ENCODE measurements around the gene ZNF575. TPM values are rescaled to one million over a fixed set of nuclear protein-coding genes. Genes with fewer than 3 reads are reported as not detected.

Gene ZNF575
- total RNA-seq, 1 donor from 2014 or later, result 0.72 TPM

DNA sequence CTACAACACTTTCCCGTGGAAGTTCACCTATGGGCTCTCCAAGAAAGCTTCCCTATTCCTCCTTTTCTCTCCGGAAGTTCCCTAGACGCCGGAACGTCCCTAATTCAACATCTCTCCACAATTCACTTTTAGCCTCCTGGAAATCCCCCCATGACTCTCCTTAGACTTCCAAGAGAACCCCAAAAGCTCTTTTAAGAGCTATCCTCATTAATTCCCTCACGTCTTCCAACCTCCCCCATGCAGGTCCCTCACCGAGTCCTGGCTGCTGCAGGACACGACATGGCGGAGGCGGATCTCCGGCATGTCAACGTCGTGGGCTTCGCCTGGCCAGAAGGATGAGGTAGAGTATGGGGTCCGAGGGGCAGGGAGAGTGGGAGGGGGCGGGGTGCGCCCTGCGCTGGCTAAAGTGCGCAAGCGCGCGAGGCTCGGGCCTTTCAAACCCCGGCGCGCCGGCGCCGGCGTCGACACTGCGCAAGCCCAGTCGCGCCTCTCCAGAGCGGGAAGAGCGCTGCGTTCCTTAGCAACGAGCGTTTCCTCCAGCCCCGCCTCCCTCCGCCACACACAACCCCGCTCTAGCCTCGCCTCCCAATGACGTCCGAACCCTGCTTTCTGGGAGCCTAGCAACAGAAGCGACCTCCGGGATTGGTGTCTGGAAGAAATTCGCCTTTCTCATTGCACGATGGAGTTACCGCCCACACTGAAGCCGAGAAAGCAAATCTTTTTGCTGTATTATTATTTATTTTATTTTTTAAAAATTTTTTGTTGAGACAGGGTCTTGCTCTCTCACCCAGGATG, 42.4 kb downstream of the ZNF575 start, which contains the start of the genes PINLYP and XRCC1:
PINLYP (plus strand) TSS at position 646 of the 795 bp plus-strand sequence. CDS start 1,391 bp downstream, outside the sequence.
XRCC1 (minus strand) TSS at position 372 of the 795 bp plus-strand sequence; CDS start at position 303, 69 bp downstream.
- peak; percentile 99 for ATAC-seq

DNA sequence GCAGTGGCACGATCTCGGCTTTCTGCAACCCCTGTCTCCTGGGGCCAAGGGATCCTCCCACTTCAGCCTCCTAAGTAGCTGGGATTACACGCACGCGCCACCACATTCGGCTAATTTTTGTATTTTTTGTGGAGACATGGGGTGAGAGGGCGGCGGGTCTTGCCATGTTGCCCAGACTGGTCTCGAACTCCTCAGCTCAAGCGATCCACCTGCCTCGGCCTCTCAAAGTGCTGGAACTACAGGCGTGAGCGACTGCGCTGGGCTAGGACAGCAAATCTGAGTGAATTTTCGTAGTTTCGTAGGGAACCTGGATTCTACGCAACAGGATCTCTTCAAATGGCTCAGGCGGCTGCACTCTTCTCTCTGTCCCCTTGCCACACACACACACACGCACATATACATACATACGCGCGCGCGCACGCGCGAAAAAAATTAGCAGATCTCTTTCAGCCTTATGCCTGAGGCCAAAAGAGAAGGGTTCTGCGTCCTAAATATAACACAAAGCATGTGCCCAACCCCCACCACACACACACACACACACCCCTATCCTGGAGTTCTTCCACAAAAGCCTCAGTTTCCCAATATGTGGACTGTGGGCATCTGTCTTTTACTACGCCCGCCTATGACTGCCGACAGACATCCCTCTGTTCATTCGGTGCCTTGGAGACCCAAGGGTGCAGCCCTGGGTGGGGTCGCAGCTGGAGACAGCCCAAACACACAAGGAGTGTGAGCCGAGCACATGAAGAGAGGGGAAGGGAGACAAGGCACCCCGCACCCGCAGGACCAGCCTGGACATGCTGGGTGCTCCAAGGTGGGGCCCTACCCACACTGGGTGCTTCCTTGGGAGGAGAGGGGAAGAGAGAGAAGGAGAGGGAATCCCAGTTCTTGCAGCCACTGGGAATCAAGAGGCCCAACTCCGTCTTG, 43.2 kb downstream of the ZNF575 start:
- ATAC-seq, result peak; percentile 32

DNA sequence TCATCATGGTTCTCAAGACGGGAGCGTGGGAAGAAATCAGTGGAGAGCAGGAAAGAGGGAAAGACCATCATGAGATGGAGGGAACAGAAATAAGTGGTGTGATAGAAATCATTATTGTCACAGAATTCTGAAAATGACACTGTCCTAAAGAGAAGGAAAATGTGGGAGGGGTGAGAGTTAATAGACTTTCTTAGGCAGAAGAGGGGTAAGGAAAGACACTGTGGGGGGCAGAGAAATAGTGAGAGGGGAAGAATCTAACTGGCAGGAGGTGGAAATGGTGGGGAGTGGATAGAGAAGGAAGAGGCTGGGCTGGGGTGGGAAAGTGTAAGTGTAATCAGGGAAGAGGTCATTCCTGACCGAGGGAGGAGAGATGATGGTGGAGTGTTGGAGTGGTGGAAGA, 45.8 kb downstream of the ZNF575 start:
- ATAC-seq, result no peak

- ATAC-seq, result no peak
These were observed 48.5 kb downstream of the ZNF575 start for GRCh38 chr19:43581467-43581866.

DNA sequence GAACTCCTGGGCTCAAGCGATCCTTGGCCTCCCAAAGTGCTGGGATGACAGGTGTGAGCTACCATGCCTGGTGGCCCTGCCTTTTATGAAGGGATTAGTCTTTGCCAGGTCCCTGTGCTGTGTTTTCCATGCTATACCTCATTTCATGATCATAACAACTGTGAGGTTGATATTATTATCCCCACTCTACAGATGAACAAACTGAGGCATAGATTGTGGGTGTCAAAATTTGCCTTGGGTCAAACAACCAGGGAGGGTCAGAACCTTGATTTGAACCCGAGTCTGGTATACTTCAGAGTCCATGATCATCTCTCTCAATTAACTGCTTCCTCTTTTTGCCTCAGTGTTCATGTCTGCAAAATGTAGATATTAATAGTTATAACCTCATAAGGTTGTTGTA, 49.5 kb downstream of the ZNF575 start:
- no peak for ATAC-seq

DNA sequence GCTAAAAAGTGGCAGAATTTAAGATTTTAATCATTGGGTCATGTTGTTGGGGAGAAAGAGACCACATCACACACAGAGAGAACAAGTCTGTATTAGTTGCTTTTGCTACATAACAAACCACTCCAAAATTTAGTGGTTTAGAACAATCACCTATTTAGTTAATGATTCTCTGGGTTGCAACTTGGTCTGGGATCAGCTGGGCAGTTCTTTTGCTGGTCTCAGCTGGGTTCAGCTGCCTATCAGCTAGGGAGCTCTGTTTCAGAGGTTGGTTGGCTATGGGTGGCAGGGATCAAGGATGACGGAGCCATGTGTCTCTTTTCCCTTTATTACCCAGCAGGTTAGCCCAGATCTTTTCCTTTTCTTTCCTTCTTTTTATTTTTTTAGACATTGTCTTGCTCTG, 51.5 kb downstream of the ZNF575 start:
- no peak for ATAC-seq

Other genes with a start within 250 kb of the ZNF575 start
- gene CD177, start 179.5 kb upstream of the ZNF575 start, total RNA-seq, result 2.4 TPM
- 3.3 TPM for gene TEX101, start 118.3 kb upstream of the ZNF575 start, total RNA-seq
- 739 TPM for gene LYPD3, start 67.6 kb upstream of the ZNF575 start, total RNA-seq
- gene PHLDB3, start 28.4 kb upstream of the ZNF575 start, total RNA-seq, result 52.2 TPM
- 81.9 TPM for gene ETHE1, start 6.0 kb upstream of the ZNF575 start, total RNA-seq
- 15.6 TPM for gene XRCC1, start 42.3 kb downstream of the ZNF575 start, total RNA-seq
- 9.1 TPM for gene PINLYP, start 42.6 kb downstream of the ZNF575 start, total RNA-seq
- gene IRGQ, start 62.9 kb downstream of the ZNF575 start, total RNA-seq, result 10.5 TPM
- 12.4 TPM for gene ZNF576, start 63.4 kb downstream of the ZNF575 start, total RNA-seq
- 0.12 TPM for gene SRRM5, start 78.9 kb downstream of the ZNF575 start, total RNA-seq
- 14.9 TPM for gene ZNF428, start 86.4 kb downstream of the ZNF575 start, total RNA-seq
- 13.0 TPM for gene CADM4, start 106.7 kb downstream of the ZNF575 start, total RNA-seq
- gene PLAUR, start 137.0 kb downstream of the ZNF575 start, total RNA-seq, result 5.8 TPM
- not detected for gene IRGC, start 182.9 kb downstream of the ZNF575 start, total RNA-seq
- 22.3 TPM for gene SMG9, start 221.8 kb downstream of the ZNF575 start, total RNA-seq
- gene KCNN4, start 247.8 kb downstream of the ZNF575 start, total RNA-seq, result 4.1 TPM

All from esophagus mucosa (tissue), 1 donor.